IMR-90 (cell line): Measurements from ENCODE around the gene RERGL. TPM values are rescaled to one million over a fixed set of nuclear protein-coding genes. Genes with fewer than 3 reads are reported as not detected.

Experiments used
- ATAC-seq: fragments of 200-7000 bp; cut with Tn5 transposase; 2 replicates; pipeline ENCODE4 v1.9.1; 2020; ENCODE audit warnings: low read depth, mild to moderate bottlenecking, moderate library complexity
- BruUV-seq: library from RNA; stranded (reverse); fragments of 400-500 nt; replicated peaks from 2 replicates; lab custom pipeline; 2021; lab: Mats Ljungman, UMichigan
- CTCF ChIA-PET: fragments of 300-600 bp; formaldehyde crosslinking; extraction: SDS; loops from one replicate; lab custom pipeline; 2021; ENCODE audit warnings: antibody characterized with exemption; lab: Yijun Ruan, JAX
- POLR2A ChIA-PET: fragments of 300-600 bp; sonication (Branson Sonifier 250); formaldehyde crosslinking; loops from one replicate; lab custom pipeline; 2022; ENCODE audit warnings: antibody characterized with exemption; ENCODE audit not compliant: unreplicated experiment; lab: Charles Lee
- DNase-seq: peaks from one replicate; pipeline ENCODE4 v3.0.0; 2013
- H2AFZ ChIP-seq: replicated peaks from 2 replicates; pipeline ENCODE3; 2013; ENCODE audit warnings: low read length, mild to moderate bottlenecking; ENCODE audit not compliant: poor library complexity
- H2AK5ac ChIP-seq: 2 replicates; pipeline ENCODE4 v1.6.1; 2013; ENCODE audit warnings: low read depth, low read length, inconsistent platforms
- H2AK9ac ChIP-seq: replicated peaks from 2 replicates; pipeline ENCODE3; 2013; ENCODE audit warnings: mild to moderate bottlenecking, low read depth, low read length, moderate library complexity; ENCODE audit not compliant: poor library complexity
- H2BK120ac ChIP-seq: 2 replicates; pipeline ENCODE4 v1.6.1; 2013; ENCODE audit warnings: low read depth, low read length, inconsistent platforms
- H2BK15ac ChIP-seq: 3 replicates; pipeline ENCODE4 v1.6.1; 2013; ENCODE audit warnings: low read depth, low read length, inconsistent platforms
- H2BK20ac ChIP-seq: 2 replicates; pipeline ENCODE4 v1.6.1; 2013; ENCODE audit warnings: low read depth, mild to moderate bottlenecking, inconsistent platforms, low read length, moderate library complexity
- H2BK5ac ChIP-seq: 2 replicates; pipeline ENCODE4 v1.6.1; 2013; ENCODE audit warnings: mild to moderate bottlenecking, low read depth, low read length, inconsistent platforms; ENCODE audit not compliant: poor library complexity, severe bottlenecking
- H3K14ac ChIP-seq: replicated peaks from 2 replicates; pipeline ENCODE4 v1.6.1; 2013; ENCODE audit warnings: low read depth, low read length, inconsistent platforms
- H3K18ac ChIP-seq: 2 replicates; pipeline ENCODE4 v1.6.1; 2013; ENCODE audit warnings: low read depth, low read length, control low read depth
- H3K23ac ChIP-seq: 2 replicates; pipeline ENCODE4 v1.6.1; 2013; ENCODE audit warnings: low read depth, low read length, inconsistent platforms
- H3K27ac ChIP-seq: 2 replicates; pipeline ENCODE4 v1.5.1; 2013; ENCODE audit warnings: mild to moderate bottlenecking, control low read depth, low read length; ENCODE audit not compliant: insufficient read depth
- H3K27me3 ChIP-seq: 2 replicates; pipeline ENCODE4 v1.6.1; 2013; ENCODE audit warnings: low read length; ENCODE audit not compliant: control insufficient read depth, insufficient read depth
- H3K36me3 ChIP-seq: 2 replicates; pipeline ENCODE4 v1.6.1; 2013; ENCODE audit warnings: low read length, mixed read lengths; ENCODE audit not compliant: control insufficient read depth, insufficient read depth
- H3K4ac ChIP-seq: 2 replicates; pipeline ENCODE4 v1.6.1; 2013; ENCODE audit warnings: low read depth, low read length, inconsistent platforms
- H3K4me1 ChIP-seq: 2 replicates; pipeline ENCODE4 v1.6.1; 2013; ENCODE audit warnings: low read length, mixed read lengths; ENCODE audit not compliant: control insufficient read depth, insufficient read depth
- H3K4me2 ChIP-seq: 2 replicates; pipeline ENCODE4 v1.6.1; 2013; ENCODE audit warnings: low read depth, mild to moderate bottlenecking, control low read depth, low read length, moderate library complexity
- H3K4me3 ChIP-seq: 2 replicates; pipeline ENCODE4 v1.5.1; 2013; ENCODE audit warnings: low read depth, mild to moderate bottlenecking, control low read depth, low read length, moderate library complexity; ENCODE audit not compliant: insufficient read depth
- H3K56ac ChIP-seq: 2 replicates; pipeline ENCODE4 v1.6.1; 2013; ENCODE audit warnings: low read length, inconsistent platforms; ENCODE audit not compliant: insufficient read depth; ENCODE audit errors: extremely low read depth
- H3K79me1 ChIP-seq, 2 experiments: 2 replicates each; pipeline ENCODE4 v1.6.1; 2013; ENCODE audit warnings: low read length in 2 of 2, inconsistent platforms in 1 of 2, low read depth in 1 of 2
- H3K9ac ChIP-seq: 2 replicates; pipeline ENCODE4 v1.6.1; 2013; ENCODE audit warnings: low read depth, low read length, control low read depth
- H3K9me1 ChIP-seq: 2 replicates; pipeline ENCODE4 v1.6.1; 2013; ENCODE audit warnings: low read length, inconsistent platforms; ENCODE audit not compliant: insufficient read depth
- H3K9me3 ChIP-seq: 2 replicates; pipeline ENCODE4 v1.6.1; 2013; ENCODE audit warnings: low read length; ENCODE audit not compliant: control insufficient read depth, insufficient read depth
- H4K20me1 ChIP-seq: 2 replicates; pipeline ENCODE4 v1.6.1; 2013; ENCODE audit warnings: low read length, inconsistent platforms; ENCODE audit not compliant: insufficient read depth
- H4K5ac ChIP-seq: 2 replicates; pipeline ENCODE4 v1.6.1; 2013; ENCODE audit warnings: mild to moderate bottlenecking, low read depth, low read length, control low read depth
- H4K8ac ChIP-seq, 2 experiments: 2 replicates each; pipeline ENCODE4 v1.6.1; 2013; ENCODE audit warnings: low read depth in 2 of 2, low read length in 2 of 2, control low read depth in 1 of 2, inconsistent platforms in 1 of 2
- H4K91ac ChIP-seq: 2 replicates; pipeline ENCODE4 v1.6.1; 2013; ENCODE audit warnings: low read depth, low read length, inconsistent platforms; ENCODE audit not compliant: insufficient read depth
- BHLHE40 ChIP-seq: fragments of 150-350 bp; IDR thresholded peaks from 2 replicates; pipeline ENCODE4 v1.6.1; 2016; ENCODE audit warnings: mild to moderate bottlenecking, low read depth, low read length
- CEBPB ChIP-seq: IDR thresholded peaks from 2 replicates; pipeline ENCODE4 v1.6.1; 2012; ENCODE audit warnings: low read depth, low read length, improper control_type of control experiment
- CHD1 ChIP-seq: IDR thresholded peaks from 2 replicates; pipeline ENCODE4 v1.6.1; 2012; ENCODE audit warnings: low read depth, low read length, improper control_type of control experiment
- FOS ChIP-seq: fragments of 150-350 bp; IDR thresholded peaks from 2 replicates; pipeline ENCODE4 v1.6.1; 2016; ENCODE audit warnings: low read depth, low read length
- MAFK ChIP-seq: IDR thresholded peaks from 2 replicates; pipeline ENCODE4 v1.6.1; 2012; ENCODE audit warnings: low read depth, low read length, improper control_type of control experiment
- MAZ ChIP-seq: IDR thresholded peaks from 2 replicates; pipeline ENCODE4 v1.6.1; 2012; ENCODE audit warnings: low read depth, mild to moderate bottlenecking, low read length, improper control_type of control experiment, moderate library complexity, borderline replicate concordance
- MXI1 ChIP-seq: IDR thresholded peaks from 2 replicates; pipeline ENCODE4 v1.6.1; 2012; ENCODE audit warnings: low read depth, mild to moderate bottlenecking, low read length, moderate library complexity, borderline replicate concordance
- NFE2L2 ChIP-seq: fragments of 150-350 bp; IDR thresholded peaks from 2 replicates; pipeline ENCODE4 v1.6.1; 2016; ENCODE audit warnings: low read depth, mild to moderate bottlenecking, low read length
- POLR2A ChIP-seq: IDR thresholded peaks from 2 replicates; pipeline ENCODE4 v1.6.1; 2012; ENCODE audit warnings: mild to moderate bottlenecking, low read depth, low read length
- RAD21 ChIP-seq: IDR thresholded peaks from 2 replicates; pipeline ENCODE4 v1.6.1; 2012; ENCODE audit warnings: low read length, improper control_type of control experiment
- RCOR1 ChIP-seq: IDR thresholded peaks from 2 replicates; pipeline ENCODE4 v1.6.1; 2012; ENCODE audit warnings: mild to moderate bottlenecking, low read length, improper control_type of control experiment; ENCODE audit not compliant: insufficient replicate concordance
- RFX5 ChIP-seq: IDR thresholded peaks from 2 replicates; pipeline ENCODE4 v1.8.0; 2012; ENCODE audit warnings: low read depth, mild to moderate bottlenecking, low read length, moderate library complexity
- SMC3 ChIP-seq: fragments of 150-350 bp; IDR thresholded peaks from 2 replicates; pipeline ENCODE4 v1.6.1; 2016; ENCODE audit warnings: low read depth, mild to moderate bottlenecking, antibody characterized with exemption, low read length, moderate library complexity
- WGBS, 2 experiments: methylation state at CpG; one replicate each; pipeline versions ENCODE4 v1.1.5 to v1.1.7; 2013; ENCODE audit warnings: missing lambda C conversion rate in 2 of 2; ENCODE audit not compliant: insufficient read length in 1 of 2; ENCODE audit errors: extremely low coverage in 2 of 2; 5-methylcytosine and 5-hydroxymethylcytosine counted together
- dilution Hi-C: fragments of 300-500 bp; cut with HindIII; formaldehyde crosslinking; loops from one replicate; pipeline ENCODE4 v1.14.3; 2018; ENCODE audit warnings: low sequenced_read_pairs; ENCODE audit not compliant: unreplicated experiment
- in situ Hi-C: fragments of 300-500 bp; cut with MboI; formaldehyde crosslinking; loops from 3 replicates; pipeline ENCODE4 v1.14.3; 2019; ENCODE audit warnings: low sequenced_read_pairs, inconsistent platforms, mixed read lengths
- intact Hi-C: fragments of 100-400 bp; cut with micrococcal nuclease; formaldehyde crosslinking; loops from 2 replicates; pipeline ENCODE4 v1.10.0; 2022
- polyA plus RNA-seq, 3 experiments: library from polyadenylated mRNA; depleted of rRNA; stranded (reverse); fragments of >200 nt; gene quantifications; 2 replicates each; pipeline ENCODE4 v1.2.3, GENCODE V29; 2012; ENCODE audit warnings: low replicate concordance in 1 of 3
- total RNA-seq: library from RNA; depleted of rRNA; stranded (reverse); fragments of >200 nt; gene quantifications from 2 replicates; pipeline ENCODE4 v1.2.3, GENCODE V29; 2012
- TF ChIP-seq, protein P1 (sequence below): fragments of 150-350 bp; IDR thresholded peaks from 2 replicates; pipeline ENCODE4 v1.6.1; 2016; ENCODE audit warnings: low read depth, mild to moderate bottlenecking, low read length, moderate library complexity, borderline replicate concordance
- TF ChIP-seq, protein P2 (sequence below): fragments of 150-350 bp; IDR thresholded peaks from 2 replicates; pipeline ENCODE4 v1.6.1; 2017; ENCODE audit warnings: mild to moderate bottlenecking, antibody characterized with exemption, low read length, low read depth
- TF ChIP-seq, protein P3 (sequence below): conservative IDR thresholded peaks from 2 replicates; pipeline ENCODE4 v1.5.1; 2012; ENCODE audit warnings: mild to moderate bottlenecking, low read depth, low read length, improper control_type of control experiment

The RERGL gene
- total and polyA plus RNA-seq, 2 of the 4 experiments (the other 2 are of a cell fraction), result 0.10 TPM; not detected in 1

DNA sequence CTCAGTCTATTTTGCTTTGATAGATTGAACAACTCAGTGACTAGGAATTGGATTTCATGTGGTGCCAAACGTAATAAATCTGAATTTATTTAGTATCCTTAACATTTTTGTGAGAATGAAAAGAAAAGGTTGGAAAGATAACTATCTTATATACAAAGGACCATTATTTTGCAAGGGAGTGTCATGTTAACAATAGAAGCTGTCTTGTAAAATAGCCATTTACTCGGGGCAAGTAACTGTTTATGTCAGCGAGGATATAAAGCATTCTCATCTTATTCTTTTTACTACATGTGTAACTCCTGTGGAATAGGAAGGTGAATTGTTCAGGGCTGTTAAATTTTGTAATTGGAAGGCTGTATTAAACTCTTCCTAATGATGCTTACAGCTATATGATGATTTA, 5.9 kb downstream of the RERGL start:
- H3K27me3 ChIP-seq, result no peaks in the 10 kb centered on the region
- no peak overlapping the region for H2BK15ac ChIP-seq
- no peaks in the 10 kb centered on the region for H3K36me3 ChIP-seq
- H2BK20ac ChIP-seq, result no peak overlapping the region
- no peak overlapping the region for H3K9ac ChIP-seq
- H2BK120ac ChIP-seq, result no peak overlapping the region
- intact Hi-C loops (no loop called here), dilution Hi-C loops (no loop called here), in situ Hi-C loops (no loop called here)
- no peak overlapping the region for H3K4me2 ChIP-seq
- DNase-seq (no peak), ATAC-seq (no peak)
- H3K27ac ChIP-seq, result no peak overlapping the region
- TF ChIP-seq RAD21 (no peak), MXI1 (no peak), RCOR1 (no peak), CHD1 (no peak), RFX5 (no peak), SMC3 (no peak), FOS (no peak), MAFK (no peak), NFE2L2 (no peak), MAZ (no peak), CEBPB (no peak), BHLHE40 (no peak), POLR2A (no peak)
- TF ChIP-seq, protein P1, sequence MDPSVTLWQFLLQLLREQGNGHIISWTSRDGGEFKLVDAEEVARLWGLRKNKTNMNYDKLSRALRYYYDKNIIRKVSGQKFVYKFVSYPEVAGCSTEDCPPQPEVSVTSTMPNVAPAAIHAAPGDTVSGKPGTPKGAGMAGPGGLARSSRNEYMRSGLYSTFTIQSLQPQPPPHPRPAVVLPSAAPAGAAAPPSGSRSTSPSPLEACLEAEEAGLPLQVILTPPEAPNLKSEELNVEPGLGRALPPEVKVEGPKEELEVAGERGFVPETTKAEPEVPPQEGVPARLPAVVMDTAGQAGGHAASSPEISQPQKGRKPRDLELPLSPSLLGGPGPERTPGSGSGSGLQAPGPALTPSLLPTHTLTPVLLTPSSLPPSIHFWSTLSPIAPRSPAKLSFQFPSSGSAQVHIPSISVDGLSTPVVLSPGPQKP, result no peak
- TF ChIP-seq, protein P2, sequence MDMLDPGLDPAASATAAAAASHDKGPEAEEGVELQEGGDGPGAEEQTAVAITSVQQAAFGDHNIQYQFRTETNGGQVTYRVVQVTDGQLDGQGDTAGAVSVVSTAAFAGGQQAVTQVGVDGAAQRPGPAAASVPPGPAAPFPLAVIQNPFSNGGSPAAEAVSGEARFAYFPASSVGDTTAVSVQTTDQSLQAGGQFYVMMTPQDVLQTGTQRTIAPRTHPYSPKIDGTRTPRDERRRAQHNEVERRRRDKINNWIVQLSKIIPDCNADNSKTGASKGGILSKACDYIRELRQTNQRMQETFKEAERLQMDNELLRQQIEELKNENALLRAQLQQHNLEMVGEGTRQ, result no peak
- TF ChIP-seq, protein P3, sequence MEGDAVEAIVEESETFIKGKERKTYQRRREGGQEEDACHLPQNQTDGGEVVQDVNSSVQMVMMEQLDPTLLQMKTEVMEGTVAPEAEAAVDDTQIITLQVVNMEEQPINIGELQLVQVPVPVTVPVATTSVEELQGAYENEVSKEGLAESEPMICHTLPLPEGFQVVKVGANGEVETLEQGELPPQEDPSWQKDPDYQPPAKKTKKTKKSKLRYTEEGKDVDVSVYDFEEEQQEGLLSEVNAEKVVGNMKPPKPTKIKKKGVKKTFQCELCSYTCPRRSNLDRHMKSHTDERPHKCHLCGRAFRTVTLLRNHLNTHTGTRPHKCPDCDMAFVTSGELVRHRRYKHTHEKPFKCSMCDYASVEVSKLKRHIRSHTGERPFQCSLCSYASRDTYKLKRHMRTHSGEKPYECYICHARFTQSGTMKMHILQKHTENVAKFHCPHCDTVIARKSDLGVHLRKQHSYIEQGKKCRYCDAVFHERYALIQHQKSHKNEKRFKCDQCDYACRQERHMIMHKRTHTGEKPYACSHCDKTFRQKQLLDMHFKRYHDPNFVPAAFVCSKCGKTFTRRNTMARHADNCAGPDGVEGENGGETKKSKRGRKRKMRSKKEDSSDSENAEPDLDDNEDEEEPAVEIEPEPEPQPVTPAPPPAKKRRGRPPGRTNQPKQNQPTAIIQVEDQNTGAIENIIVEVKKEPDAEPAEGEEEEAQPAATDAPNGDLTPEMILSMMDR, result no peak
- no CpG with 5 or more reads among the region's 3 CpGs for WGBS, 2 experiments
- no peak overlapping the region for H2BK5ac ChIP-seq
- POLR2A ChIA-PET, result no interaction called here
- H3K23ac ChIP-seq, result no peak overlapping the region
- BruUV-seq, result no TSS peak
- H4K20me1 ChIP-seq, result no peaks in the 10 kb centered on the region
- H2AK9ac ChIP-seq, result no peak overlapping the region
- no peak overlapping the region for H4K8ac ChIP-seq
- no peak overlapping the region for H4K5ac ChIP-seq
- H3K9me1 ChIP-seq, result no peaks in the 10 kb centered on the region
- no peaks in the 10 kb centered on the region for H3K4me1 ChIP-seq
- H3K14ac ChIP-seq, result no peak overlapping the region
- no peak overlapping the region for H3K4ac ChIP-seq
- H2AFZ ChIP-seq, result no peak overlapping the region
- CTCF ChIA-PET, result no interaction called here
- no peak overlapping the region for H4K91ac ChIP-seq
- H3K56ac ChIP-seq, result no peak overlapping the region
- H2AK5ac ChIP-seq, result no peak overlapping the region
- no peak overlapping the region for H3K18ac ChIP-seq
- no peak overlapping the region for H3K4me3 ChIP-seq
- peaks cover 9% of the 10 kb centered on the region for H3K9me3 ChIP-seq
- no peaks in the 10 kb centered on the region for H3K79me1 ChIP-seq
